WTC11 (cell line): ENCODE data around the gene GGA3. TPM values are rescaled to one million over a fixed set of nuclear protein-coding genes. Genes with fewer than 3 reads are reported as not detected.
"Not testable (repeated sequence)": the region's sequence is repeated elsewhere in the genome, so short reads cannot be mapped to it uniquely, and the experiment has no call there.

Source experiments
- ATAC-seq: fragments of 200-7000 bp; cut with Tn5 transposase; 2 replicates; pipeline ENCODE4 v1.10.0; 2021; ENCODE audit warnings: mild to moderate bottlenecking, moderate library complexity
- CTCF ChIA-PET: fragments of 300-600 bp; sonication (Branson Sonifier 250); formaldehyde crosslinking; loops from one replicate; lab custom pipeline; 2021; ENCODE audit warnings: antibody characterized with exemption; lab: Charles Lee
- POLR2A ChIA-PET: fragments of 350-600 bp; sonication (Branson Sonifier 250); formaldehyde crosslinking; loops from one replicate; lab custom pipeline; 2021; ENCODE audit warnings: antibody characterized with exemption; lab: Charles Lee
- DNase-seq: peaks from one replicate; pipeline ENCODE4 v3.0.0; 2021; ENCODE audit warnings: low spot score
- H3K27ac Mint-ChIP-seq: 2 replicates; pipeline ENCODE4 v1.8.0; 2021; ENCODE audit warnings: mixed read lengths
- H3K27me3 Mint-ChIP-seq: 2 replicates; pipeline ENCODE4 v1.8.0; 2021; ENCODE audit warnings: low read depth, mild to moderate bottlenecking, moderate library complexity, mixed read lengths
- H3K36me3 Mint-ChIP-seq: 2 replicates; pipeline ENCODE4 v1.8.0; 2021; ENCODE audit warnings: mixed read lengths
- H3K4me1 Mint-ChIP-seq: 2 replicates; pipeline ENCODE4 v1.8.0; 2022; ENCODE audit warnings: mixed read lengths
- H3K4me3 Mint-ChIP-seq: 2 replicates; pipeline ENCODE4 v1.8.0; 2021; ENCODE audit warnings: mild to moderate bottlenecking, moderate library complexity, mixed read lengths
- H3K9me3 Mint-ChIP-seq: 2 replicates; pipeline ENCODE4 v1.8.0; 2021; ENCODE audit warnings: mixed read lengths
- ELF4 ChIP-seq: sonication (generic); formaldehyde crosslinking; IDR thresholded peaks from 2 replicates; pipeline ENCODE4 v1.8.1; 2022; ENCODE audit warnings: low read depth, mild to moderate bottlenecking, moderate library complexity, missing genetic modification reagents
- FOXJ3 ChIP-seq: sonication (generic); formaldehyde crosslinking; IDR thresholded peaks from 2 replicates; pipeline ENCODE4 v1.9.0; 2021; ENCODE audit warnings: missing genetic modification reagents, mild to moderate bottlenecking, borderline replicate concordance
- GRHL2 ChIP-seq: fragments of 250-450 bp; sonication (Bioruptor Pico); IDR thresholded peaks from 2 replicates; pipeline ENCODE4 v1.8.0; 2022; ENCODE audit warnings: mild to moderate bottlenecking, moderate library complexity; ENCODE audit not compliant: insufficient replicate concordance, severe bottlenecking
- JAZF1 ChIP-seq: fragments of 250-450 bp; sonication (Bioruptor Pico); IDR thresholded peaks from 2 replicates; pipeline ENCODE4 v1.9.0; 2021; ENCODE audit warnings: moderate library complexity, mild to moderate bottlenecking, inconsistent platforms
- NFATC4 ChIP-seq: fragments of 250-450 bp; sonication (Bioruptor Pico); IDR thresholded peaks from 2 replicates; pipeline ENCODE4 v1.9.0; 2021; ENCODE audit warnings: mild to moderate bottlenecking
- NFE2L1 ChIP-seq: sonication (generic); formaldehyde crosslinking; IDR thresholded peaks from 2 replicates; pipeline ENCODE4 v1.8.1; 2023; ENCODE audit warnings: missing genetic modification reagents
- NR3C1 ChIP-seq: sonication (generic); formaldehyde crosslinking; conservative IDR thresholded peaks from 2 replicates; pipeline ENCODE4 v1.8.1; 2023; ENCODE audit warnings: low read depth, mild to moderate bottlenecking, missing genetic modification reagents
- RORB ChIP-seq: fragments of 250-450 bp; sonication (Bioruptor Pico); IDR thresholded peaks from 2 replicates; pipeline ENCODE4 v1.9.0; 2021; ENCODE audit warnings: mild to moderate bottlenecking
- SMAD3 ChIP-seq: sonication (generic); formaldehyde crosslinking; IDR thresholded peaks from 2 replicates; pipeline ENCODE4 v1.8.0; 2022; ENCODE audit warnings: missing genetic modification reagents, mild to moderate bottlenecking, borderline replicate concordance
- TCF7 ChIP-seq: sonication (generic); formaldehyde crosslinking; IDR thresholded peaks from 2 replicates; pipeline ENCODE4 v1.8.0; 2022; ENCODE audit warnings: mild to moderate bottlenecking, low read depth, missing genetic modification reagents, moderate library complexity
- TP53 ChIP-seq: sonication (generic); formaldehyde crosslinking; IDR thresholded peaks from 2 replicates; pipeline ENCODE4 v1.8.1; 2023; ENCODE audit warnings: mild to moderate bottlenecking, missing genetic modification reagents
- ZNF121 ChIP-seq: sonication (generic); formaldehyde crosslinking; IDR thresholded peaks from 2 replicates; pipeline ENCODE4 v1.8.0; 2023; ENCODE audit warnings: missing genetic modification reagents
- ZNF219 ChIP-seq: sonication (generic); formaldehyde crosslinking; IDR thresholded peaks from 2 replicates; pipeline ENCODE4 v1.8.0; 2023; ENCODE audit warnings: missing genetic modification reagents, mild to moderate bottlenecking, borderline replicate concordance
- ZNF317 ChIP-seq: sonication (generic); formaldehyde crosslinking; IDR thresholded peaks from 2 replicates; pipeline ENCODE4 v1.8.1; 2023; ENCODE audit warnings: low read depth, mild to moderate bottlenecking, moderate library complexity, missing genetic modification reagents, borderline replicate concordance
- ZNF396 ChIP-seq: fragments of 250-450 bp; sonication (Bioruptor Pico); IDR thresholded peaks from 2 replicates; pipeline ENCODE4 v1.8.0; 2021; ENCODE audit warnings: mild to moderate bottlenecking, moderate library complexity, borderline replicate concordance
- ZNF425 ChIP-seq: fragments of 250-450 bp; sonication (Bioruptor Pico); conservative IDR thresholded peaks from 2 replicates; pipeline ENCODE4 v1.9.0; 2021; ENCODE audit warnings: mild to moderate bottlenecking
- ZNF671 ChIP-seq: fragments of 250-450 bp; sonication (Bioruptor Pico); IDR thresholded peaks from 2 replicates; pipeline ENCODE4 v1.8.0; 2021; ENCODE audit warnings: mild to moderate bottlenecking
- total RNA-seq: library from RNA; stranded (reverse); gene quantifications from 3 replicates; pipeline ENCODE4 v1.2.3, GENCODE V29; 2021
- TF ChIP-seq, protein P1 (sequence below): fragments of 250-450 bp; sonication (Bioruptor Pico); IDR thresholded peaks from 2 replicates; pipeline ENCODE4 v2.1.2; 2022; ENCODE audit warnings: mild to moderate bottlenecking, moderate library complexity
- TF ChIP-seq, protein P2 (sequence below): sonication (generic); formaldehyde crosslinking; IDR thresholded peaks from 2 replicates; pipeline ENCODE4 v1.8.1; 2023; ENCODE audit warnings: mild to moderate bottlenecking, missing genetic modification reagents

The GGA3 gene
- total RNA-seq, 1 experiment from 2014 or later: 66.9 TPM

DNA sequence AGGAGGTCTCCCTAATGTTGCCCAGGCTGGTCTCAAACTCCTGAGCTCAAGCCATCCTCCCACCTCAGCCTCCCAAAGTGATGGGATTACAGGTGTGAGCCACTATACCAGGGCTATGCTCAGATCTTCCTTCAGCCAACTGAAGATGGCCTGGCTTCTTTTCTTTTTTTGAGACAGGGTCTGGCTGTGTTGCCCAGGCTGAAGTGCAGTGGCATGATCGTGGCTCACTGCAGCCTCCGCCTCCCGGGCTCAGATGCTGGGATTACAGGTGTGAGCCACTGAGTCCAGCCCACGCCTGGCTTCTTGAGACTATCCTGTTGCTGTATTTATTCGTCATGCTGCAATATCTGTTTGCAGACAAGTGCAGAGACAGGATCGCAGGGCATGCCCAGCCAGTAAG is 23.7 kb upstream of the GGA3 start:
- CTCF ChIA-PET: interaction anchor here (1.1 to 1.9 kb wide), 5 partner anchors 12 to 381 kb away, joined by 3 to 14 read pairs (median 5); partner anchors contain the start of genes MIF4GD and RECQL5
- H3K27me3 Mint-ChIP-seq: no peaks in the 10 kb centered on the region; the same call in 1 of the 2 replicates
- no peak for ATAC-seq

GRCh38 chr17:75280189-75280588 is 18.8 kb upstream of the GGA3 start:
- H3K4me1 Mint-ChIP-seq, H3K4me3 Mint-ChIP-seq, H3K9me3 Mint-ChIP-seq, ATAC-seq, DNase-seq, H3K27me3 Mint-ChIP-seq, H3K27ac Mint-ChIP-seq, POLR2A ChIA-PET: not testable (repeated sequence)
- peaks cover 21% of the 10 kb centered on the region for H3K36me3 Mint-ChIP-seq
- CTCF ChIA-PET: interaction anchor here (3.3 kb wide), 1 partner anchor 10 kb away, joined by 21 read pairs; the partner anchor contains the start of gene MIF4GD

More for the DNA sequence above, 23.7 kb upstream of the GGA3 start:
- no peak overlapping the region for H3K27ac Mint-ChIP-seq
- no peak overlapping the region for H3K4me3 Mint-ChIP-seq
- no peak for DNase-seq
- POLR2A ChIA-PET: interaction anchor here (0.6 kb wide), 1 partner anchor 905 kb away, joined by 3 read pairs; no protein-coding TSS in a partner anchor
- H3K4me1 Mint-ChIP-seq: peaks cover 8% of the 10 kb centered on the region
- H3K36me3 Mint-ChIP-seq: peaks cover 25% of the 10 kb centered on the region
- 0 out of 2 replicates have a peak, but pooled peaks cover 3% of the 10 kb centered on the region for H3K9me3 Mint-ChIP-seq
- TF ChIP-seq RORB (CRISPR knock-in tag) (no peak), ZNF317 (CRISPR knock-in tag) (no peak), NFATC4 (CRISPR knock-in tag) (no peak), ZNF121 (CRISPR knock-in tag) (peak; percentile 56; the same call in 1 of the 2 replicates)
- TF ChIP-seq, all 79 proteins: peak for 1

DNA sequence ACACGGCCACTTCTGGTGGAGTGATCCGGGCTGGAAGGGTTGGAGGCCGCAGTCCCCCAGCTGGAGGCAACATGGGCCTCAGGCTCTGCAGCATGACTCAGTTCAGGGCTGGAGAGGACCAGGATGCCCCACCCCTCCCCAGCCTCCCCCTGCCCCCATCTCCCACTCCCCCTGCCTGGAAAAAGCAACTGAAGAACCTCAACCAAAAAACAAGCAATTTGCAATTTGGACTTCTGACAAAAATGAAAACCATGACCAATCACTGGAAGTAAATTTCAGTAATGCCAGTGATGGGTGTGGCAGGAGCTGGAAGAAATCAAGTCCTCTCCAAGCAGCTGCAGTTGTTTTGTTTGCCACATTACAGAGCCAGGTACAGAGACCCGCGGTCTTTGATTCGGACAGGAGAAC is 16.3 kb upstream of the GGA3 start:
- Mint-ChIP-seq H3K36me3 (peaks cover 27% of the 10 kb centered on the region), H3K4me1 (no peaks in the 10 kb centered on the region), H3K4me3 (no peak overlapping the region), H3K27me3 (no peaks in the 10 kb centered on the region), H3K27ac (no peak overlapping the region), H3K9me3 (no peaks in the 10 kb centered on the region)
- ChIA-PET POLR2A (no interaction called here), CTCF (interaction anchor here (0.7 to 2.2 kb wide), 5 partner anchors 11 to 316 kb away, joined by 3 to 10 read pairs (median 5); partner anchors contain the start of gene SLC25A19)
- TF ChIP-seq, protein P1, sequence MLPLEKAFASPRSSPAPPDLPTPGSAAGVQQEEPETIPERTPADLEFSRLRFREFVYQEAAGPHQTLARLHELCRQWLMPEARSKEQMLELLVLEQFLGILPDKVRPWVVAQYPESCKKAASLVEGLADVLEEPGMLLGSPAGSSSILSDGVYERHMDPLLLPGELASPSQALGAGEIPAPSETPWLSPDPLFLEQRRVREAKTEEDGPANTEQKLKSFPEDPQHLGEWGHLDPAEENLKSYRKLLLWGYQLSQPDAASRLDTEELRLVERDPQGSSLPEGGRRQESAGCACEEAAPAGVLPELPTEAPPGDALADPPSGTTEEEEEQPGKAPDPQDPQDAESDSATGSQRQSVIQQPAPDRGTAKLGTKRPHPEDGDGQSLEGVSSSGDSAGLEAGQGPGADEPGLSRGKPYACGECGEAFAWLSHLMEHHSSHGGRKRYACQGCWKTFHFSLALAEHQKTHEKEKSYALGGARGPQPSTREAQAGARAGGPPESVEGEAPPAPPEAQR (CRISPR knock-in tag): no peak
- TF ChIP-seq SMAD3 (CRISPR knock-in tag) (no peak), ELF4 (CRISPR knock-in tag) (no peak), ZNF396 (CRISPR knock-in tag) (no peak)
- no peak for ATAC-seq
- no peak for DNase-seq

GRCh38 chr17:75273977-75274708 is 12.7 kb upstream of the GGA3 start:
- Mint-ChIP-seq H3K4me3 (no peak overlapping the region), H3K27me3 (no peaks in the 10 kb centered on the region), H3K36me3 (peaks cover 20% of the 10 kb centered on the region), H3K27ac (no peak overlapping the region), H3K4me1 (peaks cover 8% of the 10 kb centered on the region), H3K9me3 (no peaks in the 10 kb centered on the region)
- no peak for DNase-seq
- CTCF ChIA-PET: interaction anchor here (1.7 kb wide), 1 partner anchor 15 kb away, joined by 6 read pairs; the partner anchor contains the start of gene SLC25A19
- no peak for ATAC-seq
- TF ChIP-seq NR3C1 (CRISPR knock-in tag) (no peak), ZNF425 (no peak), JAZF1 (CRISPR knock-in tag) (no peak), FOXJ3 (CRISPR knock-in tag) (no peak), ZNF219 (CRISPR knock-in tag) (no peak), TP53 (CRISPR knock-in tag) (no peak), ZNF671 (CRISPR knock-in tag) (no peak), TCF7 (CRISPR knock-in tag) (no peak), ELF4 (CRISPR knock-in tag) (no peak), NFE2L1 (CRISPR knock-in tag) (no peak), RORB (CRISPR knock-in tag) (no peak), GRHL2 (CRISPR knock-in tag) (no peak)
- TF ChIP-seq, protein P2, sequence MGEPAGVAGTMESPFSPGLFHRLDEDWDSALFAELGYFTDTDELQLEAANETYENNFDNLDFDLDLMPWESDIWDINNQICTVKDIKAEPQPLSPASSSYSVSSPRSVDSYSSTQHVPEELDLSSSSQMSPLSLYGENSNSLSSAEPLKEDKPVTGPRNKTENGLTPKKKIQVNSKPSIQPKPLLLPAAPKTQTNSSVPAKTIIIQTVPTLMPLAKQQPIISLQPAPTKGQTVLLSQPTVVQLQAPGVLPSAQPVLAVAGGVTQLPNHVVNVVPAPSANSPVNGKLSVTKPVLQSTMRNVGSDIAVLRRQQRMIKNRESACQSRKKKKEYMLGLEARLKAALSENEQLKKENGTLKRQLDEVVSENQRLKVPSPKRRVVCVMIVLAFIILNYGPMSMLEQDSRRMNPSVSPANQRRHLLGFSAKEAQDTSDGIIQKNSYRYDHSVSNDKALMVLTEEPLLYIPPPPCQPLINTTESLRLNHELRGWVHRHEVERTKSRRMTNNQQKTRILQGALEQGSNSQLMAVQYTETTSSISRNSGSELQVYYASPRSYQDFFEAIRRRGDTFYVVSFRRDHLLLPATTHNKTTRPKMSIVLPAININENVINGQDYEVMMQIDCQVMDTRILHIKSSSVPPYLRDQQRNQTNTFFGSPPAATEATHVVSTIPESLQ (CRISPR knock-in tag): no peak
- TF ChIP-seq, all 79 proteins: peak for 0
- POLR2A ChIA-PET: interaction anchor here (1.2 kb wide), 1 partner anchor 15 kb away, joined by 4 read pairs; the partner anchor contains the start of gene SLC25A19
